K562 (cell line): ENCODE data around the gene GOT2. TPM values are rescaled to one million over a fixed set of nuclear protein-coding genes. Genes with fewer than 3 reads are reported as not detected.

ENCODE experiments used
- CEBPG ChIP-seq, 3 experiments: fragments of 200-800 bp in 1 of 3; sonication (Bioruptor generic) in 1 of 3; sonication (generic) in 1 of 3; formaldehyde crosslinking in 1 of 3; IDR thresholded peaks in 2 of 3; conservative IDR thresholded peaks in 1 of 3; 2 replicates each; pipeline versions ENCODE4 v1.6.1 to v1.8.0; 2016 to 2022; ENCODE audit warnings: missing compliant biosample characterization in 2 of 3, missing genetic modification characterization in 2 of 3, mild to moderate bottlenecking in 1 of 3, missing genetic modification reagents in 1 of 3
- CREB1 ChIP-seq, 2 experiments: sonication (generic) in 1 of 2; formaldehyde crosslinking in 1 of 2; IDR thresholded peaks; 2 replicates each; pipeline versions ENCODE4 v1.6.1 to v1.8.0; 2012 to 2022; ENCODE audit warnings: inconsistent platforms in 1 of 2, mild to moderate bottlenecking in 1 of 2, missing genetic modification reagents in 1 of 2, moderate library complexity in 1 of 2
- CSDE1 ChIP-seq, 2 experiments: fragments of 450-650 bp; IDR thresholded peaks; 2 replicates each; pipeline ENCODE4 v1.6.1; 2016; ENCODE audit warnings: mild to moderate bottlenecking in 1 of 2
- CTBP1 ChIP-seq: fragments of 450-650 bp; IDR thresholded peaks from 2 replicates; pipeline ENCODE4 v1.6.1; 2016; ENCODE audit warnings: borderline replicate concordance
- EP400 ChIP-seq: fragments of 450-650 bp; IDR thresholded peaks from 2 replicates; pipeline ENCODE4 v1.6.1; 2017; ENCODE audit warnings: antibody characterized with exemption, mild to moderate bottlenecking, moderate library complexity
- GATAD2B ChIP-seq: fragments of 450-650 bp; IDR thresholded peaks from 2 replicates; pipeline ENCODE4 v1.6.1; 2017; ENCODE audit warnings: mild to moderate bottlenecking, borderline replicate concordance
- HCFC1 ChIP-seq: IDR thresholded peaks from 2 replicates; pipeline ENCODE4 v1.6.1; 2012; ENCODE audit warnings: low read depth, low read length, improper control_type of control experiment
- L3MBTL2 ChIP-seq: fragments of 450-650 bp; IDR thresholded peaks from 2 replicates; pipeline ENCODE4 v1.6.1; 2016; ENCODE audit warnings: mild to moderate bottlenecking, moderate library complexity
- RB1 ChIP-seq: fragments of 450-650 bp; IDR thresholded peaks from 2 replicates; pipeline ENCODE4 v1.6.1; 2017; ENCODE audit warnings: low read depth, mild to moderate bottlenecking
- SAFB ChIP-seq: fragments of 200-400 bp; formaldehyde crosslinking; IDR thresholded peaks from 2 replicates; pipeline ENCODE4 v1.6.1; 2017; ENCODE audit warnings: low read depth, low read length, borderline replicate concordance
- SMARCB1 ChIP-seq: IDR thresholded peaks from 2 replicates; pipeline ENCODE4 v1.6.1; 2011; ENCODE audit warnings: improper control_type of control experiment, low read depth; ENCODE audit not compliant: insufficient read length
- THRAP3 ChIP-seq: fragments of 450-650 bp; IDR thresholded peaks from 2 replicates; pipeline ENCODE4 v1.6.1; 2016; ENCODE audit warnings: mild to moderate bottlenecking, inconsistent platforms, borderline replicate concordance
- YBX1 ChIP-seq: fragments of 450-650 bp; IDR thresholded peaks from 2 replicates; pipeline ENCODE4 v1.7.1; 2016; ENCODE audit warnings: mild to moderate bottlenecking
- ZKSCAN8 ChIP-seq: fragments of 200-800 bp; sonication (Bioruptor generic); IDR thresholded peaks from 2 replicates; pipeline ENCODE4 v1.6.1; 2016; ENCODE audit warnings: missing genetic modification characterization, missing compliant biosample characterization
- ZNF263 ChIP-seq: sonication (generic); formaldehyde crosslinking; IDR thresholded peaks from 2 replicates; pipeline ENCODE4 v1.8.0; 2022; ENCODE audit warnings: mild to moderate bottlenecking, missing genetic modification reagents, borderline replicate concordance
- ZNF766 ChIP-seq: fragments of 200-800 bp; sonication (Bioruptor generic); conservative IDR thresholded peaks from 2 replicates; pipeline ENCODE4 v1.6.1; 2016; ENCODE audit warnings: missing genetic modification characterization, missing compliant biosample characterization
- polyA plus RNA-seq, 8 experiments: library from polyadenylated mRNA; depleted of rRNA in 4 of 8; stranded (reverse) in 5 of 8; unstranded in 3 of 8; fragments of >200 nt; fragmentation: Nextera tagmentation in 2 of 8; fragmentation: Illumina TruSeq in 1 of 8; extraction: Ambion mirVana in 2 of 8; extraction: Trizol in 1 of 8; gene quantifications; 2 replicates each; pipeline versions ENCODE4 v1.2.1 to v1.2.3, GENCODE V29; 2011 to 2014; ENCODE audit warnings: inconsistent platforms in 1 of 8, missing spikeins in 1 of 8
- total RNA-seq, 7 experiments: library from RNA; depleted of rRNA in 6 of 7; stranded (reverse); fragments of >200 nt in 6 of 7; fragmentation: Illumina TruSeq in 2 of 7; extraction: Trizol in 2 of 7; gene quantifications; 2 replicates each; pipeline versions ENCODE4 v1.2.1 to v1.2.3, GENCODE V29; 2011 to 2021; ENCODE audit warnings: low replicate concordance in 1 of 7
- TF ChIP-seq, protein P1 (sequence below), 3 experiments: fragments of 200-800 bp in 1 of 3; fragments of 250-450 bp in 1 of 3; fragments of 450-650 bp in 1 of 3; sonication (Bioruptor Pico) in 1 of 3; sonication (Bioruptor generic) in 1 of 3; formaldehyde crosslinking in 1 of 3; IDR thresholded peaks; 2 replicates each; pipeline versions ENCODE4 v1.6.1 to v1.8.0; 2016 to 2022; ENCODE audit warnings: mild to moderate bottlenecking in 2 of 3, missing genetic modification characterization in 2 of 3, missing compliant biosample characterization in 1 of 3, moderate library complexity in 1 of 3
- TF ChIP-seq, protein P2 (sequence below): sonication (generic); formaldehyde crosslinking; IDR thresholded peaks from 2 replicates; pipeline ENCODE4 v1.8.0; 2023; ENCODE audit warnings: mild to moderate bottlenecking, missing genetic modification reagents
- TF ChIP-seq, protein P3 (sequence below): IDR thresholded peaks from 2 replicates; pipeline ENCODE4 v1.6.1; 2011; ENCODE audit warnings: borderline replicate concordance, low read depth, mild to moderate bottlenecking, moderate library complexity, low read length; ENCODE audit not compliant: insufficient read depth, poor library complexity, severe bottlenecking

The GOT2 gene
- total and polyA plus RNA-seq, 9 of the 15 experiments (the other 6 are each of a cell fraction or from before 2014, with no cell fraction given), result 43.1 to 190 (median 80.2) TPM

DNA sequence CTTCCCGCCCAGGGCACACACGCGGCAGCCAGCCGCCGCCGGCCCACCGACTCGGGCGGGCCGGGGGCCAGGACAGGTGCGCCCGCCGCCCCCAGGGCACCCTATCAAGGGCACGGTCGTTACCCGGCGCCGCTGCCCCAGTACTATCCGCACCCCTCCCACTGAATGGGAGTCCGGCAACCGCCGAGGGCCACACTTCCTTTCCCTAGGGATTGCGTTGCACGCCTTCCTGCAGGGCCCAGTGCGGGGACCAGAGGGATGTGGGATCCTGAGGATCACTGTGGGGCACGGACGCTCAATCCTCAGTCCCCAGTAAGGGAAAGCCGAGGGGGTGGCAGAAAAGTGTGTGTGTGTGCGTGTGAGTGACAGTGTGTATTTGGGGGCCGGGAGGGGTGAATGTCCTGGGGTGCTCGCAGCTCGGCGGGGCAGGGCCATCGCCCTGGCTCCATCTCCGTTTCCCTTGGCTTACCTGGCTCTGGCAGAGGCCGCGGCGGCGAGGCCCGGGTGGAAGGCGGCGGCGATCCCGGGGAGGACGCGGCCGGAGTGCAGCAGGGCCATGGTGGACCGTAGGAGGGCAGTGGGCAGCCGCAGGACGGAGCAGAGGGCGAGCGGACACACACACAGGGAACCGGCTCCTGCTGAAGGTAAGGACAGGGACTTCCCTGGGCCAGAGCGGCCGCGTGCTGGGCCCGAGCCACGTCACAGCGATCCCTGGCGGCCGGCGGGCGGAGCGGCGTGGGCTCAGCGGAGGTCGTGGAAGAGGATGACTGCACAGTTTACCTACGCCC is at the start of gene GOT2 (continued):
- TF ChIP-seq, protein P1, sequence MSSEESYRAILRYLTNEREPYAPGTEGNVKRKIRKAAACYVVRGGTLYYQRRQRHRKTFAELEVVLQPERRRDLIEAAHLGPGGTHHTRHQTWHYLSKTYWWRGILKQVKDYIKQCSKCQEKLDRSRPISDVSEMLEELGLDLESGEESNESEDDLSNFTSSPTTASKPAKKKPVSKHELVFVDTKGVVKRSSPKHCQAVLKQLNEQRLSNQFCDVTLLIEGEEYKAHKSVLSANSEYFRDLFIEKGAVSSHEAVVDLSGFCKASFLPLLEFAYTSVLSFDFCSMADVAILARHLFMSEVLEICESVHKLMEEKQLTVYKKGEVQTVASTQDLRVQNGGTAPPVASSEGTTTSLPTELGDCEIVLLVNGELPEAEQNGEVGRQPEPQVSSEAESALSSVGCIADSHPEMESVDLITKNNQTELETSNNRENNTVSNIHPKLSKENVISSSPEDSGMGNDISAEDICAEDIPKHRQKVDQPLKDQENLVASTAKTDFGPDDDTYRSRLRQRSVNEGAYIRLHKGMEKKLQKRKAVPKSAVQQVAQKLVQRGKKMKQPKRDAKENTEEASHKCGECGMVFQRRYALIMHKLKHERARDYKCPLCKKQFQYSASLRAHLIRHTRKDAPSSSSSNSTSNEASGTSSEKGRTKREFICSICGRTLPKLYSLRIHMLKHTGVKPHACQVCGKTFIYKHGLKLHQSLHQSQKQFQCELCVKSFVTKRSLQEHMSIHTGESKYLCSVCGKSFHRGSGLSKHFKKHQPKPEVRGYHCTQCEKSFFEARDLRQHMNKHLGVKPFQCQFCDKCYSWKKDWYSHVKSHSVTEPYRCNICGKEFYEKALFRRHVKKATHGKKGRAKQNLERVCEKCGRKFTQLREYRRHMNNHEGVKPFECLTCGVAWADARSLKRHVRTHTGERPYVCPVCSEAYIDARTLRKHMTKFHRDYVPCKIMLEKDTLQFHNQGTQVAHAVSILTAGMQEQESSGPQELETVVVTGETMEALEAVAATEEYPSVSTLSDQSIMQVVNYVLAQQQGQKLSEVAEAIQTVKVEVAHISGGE (CRISPR knock-in tag; IDR thresholded peaks at IDR 0.05), result peak in 1 of 3 experiments; percentile 62; a peak in 1 of 6 replicates
- TF ChIP-seq ZNF766 (CRISPR knock-in tag) (no peak), RB1 (peak; percentile 93), ZKSCAN8 (CRISPR knock-in tag) (no peak), CTBP1 (peak; percentile 84), L3MBTL2 (peak; percentile 25; the same call in 1 of the 2 replicates), SAFB (peak; percentile 81; the same call in 1 of the 2 replicates), EP400 (peak; percentile 77), SMARCB1 (no peak), HCFC1 (peak; percentile 72), CSDE1 (IDR thresholded peaks at IDR 0.05) (no peak), GATAD2B (peak; percentile 26; the same call in 1 of the 2 replicates), ZNF263 (CRISPR knock-in tag) (peak; percentile 59), CEBPG (CRISPR knock-in tag; IDR thresholded peaks at IDR 0.05) (no peak), CEBPG (tag; conservative IDR thresholded peaks at IDR 0.05 in 1 of 2, IDR thresholded peaks at IDR 0.05 in 1 of 2) (no peak), THRAP3 (no peak), YBX1 (no peak), CREB1 (IDR thresholded peaks at IDR 0.05) (peak; percentile 62; the same call in 1 of the 2 replicates), CREB1 (CRISPR knock-in tag; IDR thresholded peaks at IDR 0.05) (peak; percentile 89)
- TF ChIP-seq, protein P2, sequence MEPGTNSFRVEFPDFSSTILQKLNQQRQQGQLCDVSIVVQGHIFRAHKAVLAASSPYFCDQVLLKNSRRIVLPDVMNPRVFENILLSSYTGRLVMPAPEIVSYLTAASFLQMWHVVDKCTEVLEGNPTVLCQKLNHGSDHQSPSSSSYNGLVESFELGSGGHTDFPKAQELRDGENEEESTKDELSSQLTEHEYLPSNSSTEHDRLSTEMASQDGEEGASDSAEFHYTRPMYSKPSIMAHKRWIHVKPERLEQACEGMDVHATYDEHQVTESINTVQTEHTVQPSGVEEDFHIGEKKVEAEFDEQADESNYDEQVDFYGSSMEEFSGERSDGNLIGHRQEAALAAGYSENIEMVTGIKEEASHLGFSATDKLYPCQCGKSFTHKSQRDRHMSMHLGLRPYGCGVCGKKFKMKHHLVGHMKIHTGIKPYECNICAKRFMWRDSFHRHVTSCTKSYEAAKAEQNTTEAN (CRISPR knock-in tag), result no peak; the same call in 1 of the 2 replicates
- TF ChIP-seq, protein P3, sequence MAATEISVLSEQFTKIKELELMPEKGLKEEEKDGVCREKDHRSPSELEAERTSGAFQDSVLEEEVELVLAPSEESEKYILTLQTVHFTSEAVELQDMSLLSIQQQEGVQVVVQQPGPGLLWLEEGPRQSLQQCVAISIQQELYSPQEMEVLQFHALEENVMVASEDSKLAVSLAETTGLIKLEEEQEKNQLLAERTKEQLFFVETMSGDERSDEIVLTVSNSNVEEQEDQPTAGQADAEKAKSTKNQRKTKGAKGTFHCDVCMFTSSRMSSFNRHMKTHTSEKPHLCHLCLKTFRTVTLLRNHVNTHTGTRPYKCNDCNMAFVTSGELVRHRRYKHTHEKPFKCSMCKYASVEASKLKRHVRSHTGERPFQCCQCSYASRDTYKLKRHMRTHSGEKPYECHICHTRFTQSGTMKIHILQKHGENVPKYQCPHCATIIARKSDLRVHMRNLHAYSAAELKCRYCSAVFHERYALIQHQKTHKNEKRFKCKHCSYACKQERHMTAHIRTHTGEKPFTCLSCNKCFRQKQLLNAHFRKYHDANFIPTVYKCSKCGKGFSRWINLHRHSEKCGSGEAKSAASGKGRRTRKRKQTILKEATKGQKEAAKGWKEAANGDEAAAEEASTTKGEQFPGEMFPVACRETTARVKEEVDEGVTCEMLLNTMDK, result peak; percentile 88
